Astrocyte of the spinal cord (primary cell): Measurements from ENCODE around the gene FHIT.

Experiments
- DNase-seq: peaks from one replicate; pipeline ENCODE4 v3.0.0; 2011; ENCODE audit warnings: low read depth, low spot score
- H3K4me3 ChIP-seq: 2 replicates; pipeline ENCODE4 v1.5.1; 2011; ENCODE audit warnings: low read depth, mild to moderate bottlenecking, low read length, moderate library complexity
- in situ Hi-C: cut with HindIII; loops from 2 replicates; pipeline ENCODE4 v1.10.0; 2017; ENCODE audit warnings: low sequenced_read_pairs
- TF ChIP-seq, protein P1 (sequence below): IDR thresholded peaks from 2 replicates; pipeline ENCODE4 v1.5.1; 2012; ENCODE audit warnings: low read depth, mild to moderate bottlenecking, low read length, inconsistent platforms

Gene FHIT

DNA sequence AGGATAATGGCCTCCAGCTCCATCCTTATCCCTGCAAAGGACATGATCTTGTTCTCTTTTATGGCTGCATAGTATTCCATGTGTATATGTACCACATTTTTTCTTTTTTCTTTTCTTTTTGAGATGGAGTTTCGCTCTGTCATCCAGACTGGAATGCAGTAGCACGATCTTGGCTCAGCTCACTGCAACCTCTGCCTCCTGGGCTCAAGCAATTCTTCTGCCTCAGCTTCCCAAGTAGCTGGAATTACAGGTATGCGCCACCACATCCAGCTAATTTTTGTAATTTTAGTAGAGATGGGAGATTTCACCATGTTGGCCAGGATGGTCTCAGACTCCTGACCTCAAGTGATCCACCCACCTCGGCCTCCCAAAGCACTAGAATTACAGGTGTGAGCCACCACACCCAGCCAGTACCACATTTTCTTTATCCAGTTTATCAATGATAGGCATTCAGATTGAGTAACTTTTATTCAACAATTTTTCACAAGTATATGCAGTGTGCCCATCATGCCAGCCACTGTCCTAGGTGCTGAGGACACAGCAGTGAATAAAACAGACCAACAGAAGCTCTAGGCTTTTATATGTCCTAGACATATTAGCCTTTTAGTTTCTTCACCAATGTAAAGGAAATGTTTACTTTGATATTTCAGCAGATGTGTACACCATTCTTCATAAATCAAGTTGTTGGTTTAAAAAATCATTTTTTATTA is 815.2 kb downstream of the FHIT start:
- in situ Hi-C loops, result no loop called here
- no peak for DNase-seq
- no peak overlapping the region for H3K4me3 ChIP-seq
- TF ChIP-seq, protein P1, sequence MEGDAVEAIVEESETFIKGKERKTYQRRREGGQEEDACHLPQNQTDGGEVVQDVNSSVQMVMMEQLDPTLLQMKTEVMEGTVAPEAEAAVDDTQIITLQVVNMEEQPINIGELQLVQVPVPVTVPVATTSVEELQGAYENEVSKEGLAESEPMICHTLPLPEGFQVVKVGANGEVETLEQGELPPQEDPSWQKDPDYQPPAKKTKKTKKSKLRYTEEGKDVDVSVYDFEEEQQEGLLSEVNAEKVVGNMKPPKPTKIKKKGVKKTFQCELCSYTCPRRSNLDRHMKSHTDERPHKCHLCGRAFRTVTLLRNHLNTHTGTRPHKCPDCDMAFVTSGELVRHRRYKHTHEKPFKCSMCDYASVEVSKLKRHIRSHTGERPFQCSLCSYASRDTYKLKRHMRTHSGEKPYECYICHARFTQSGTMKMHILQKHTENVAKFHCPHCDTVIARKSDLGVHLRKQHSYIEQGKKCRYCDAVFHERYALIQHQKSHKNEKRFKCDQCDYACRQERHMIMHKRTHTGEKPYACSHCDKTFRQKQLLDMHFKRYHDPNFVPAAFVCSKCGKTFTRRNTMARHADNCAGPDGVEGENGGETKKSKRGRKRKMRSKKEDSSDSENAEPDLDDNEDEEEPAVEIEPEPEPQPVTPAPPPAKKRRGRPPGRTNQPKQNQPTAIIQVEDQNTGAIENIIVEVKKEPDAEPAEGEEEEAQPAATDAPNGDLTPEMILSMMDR, result no peak

DNA sequence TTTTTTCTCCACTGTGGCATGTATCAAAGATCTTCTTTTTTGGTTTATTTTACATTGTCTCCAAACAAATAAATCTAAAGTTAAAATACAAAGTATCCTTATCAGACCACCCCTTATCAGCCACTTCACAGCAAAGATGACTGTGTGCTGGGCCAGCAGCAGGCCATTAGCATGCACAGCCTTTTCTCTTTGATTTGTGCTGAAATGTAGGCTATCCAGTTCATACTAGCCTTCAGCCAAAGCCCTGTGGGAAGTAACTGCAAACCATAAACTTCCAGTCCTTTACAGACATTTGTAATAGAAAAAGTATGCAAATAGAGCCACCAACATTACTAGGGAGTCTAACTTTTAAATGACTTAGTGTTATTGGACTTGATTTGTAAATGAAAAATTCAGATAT is 816.3 kb downstream of the FHIT start:
- in situ Hi-C loops, result no loop called here
- H3K4me3 ChIP-seq, result no peak overlapping the region
- no peak for DNase-seq
- TF ChIP-seq, protein P1, result no peak

DNA sequence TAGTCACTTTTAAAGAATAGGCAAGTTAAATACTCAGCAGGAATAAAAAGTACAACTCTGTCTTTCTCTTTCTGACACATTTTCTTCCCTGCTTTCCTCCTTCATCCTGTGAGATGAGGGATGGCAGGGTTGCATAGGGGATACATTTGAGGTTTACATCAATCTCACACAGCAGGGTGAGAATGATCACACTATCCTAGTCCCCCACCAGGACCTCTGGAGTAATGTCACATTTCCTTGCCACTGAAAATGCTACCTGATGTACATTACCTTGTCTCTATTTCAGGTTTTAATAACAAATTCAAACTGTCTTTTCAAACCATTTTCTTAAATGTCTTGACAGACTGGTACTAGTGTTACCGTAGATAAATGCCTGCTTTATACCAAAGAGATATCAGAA is 816.9 kb downstream of the FHIT start:
- no peak for DNase-seq
- in situ Hi-C loops, result no loop called here
- H3K4me3 ChIP-seq, result no peak overlapping the region
- TF ChIP-seq, protein P1, result no peak

DNA sequence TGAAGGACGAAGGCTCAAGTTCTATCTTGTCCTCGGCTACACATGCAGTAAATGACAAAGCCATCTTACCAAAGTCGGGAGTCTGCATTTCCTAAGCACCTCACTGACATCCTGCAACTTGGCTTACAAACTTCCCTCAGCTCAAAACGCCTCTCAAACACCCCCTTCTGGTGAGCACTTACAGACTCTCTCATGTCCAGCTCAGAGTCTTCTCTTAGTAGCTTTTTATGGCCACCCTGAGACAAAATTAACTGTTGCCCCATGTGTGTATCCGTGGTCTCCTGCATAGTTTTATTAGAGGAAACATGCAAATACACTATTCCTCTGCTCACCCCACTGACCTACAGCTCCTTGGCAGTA is 819.7 kb downstream of the FHIT start:
- no peak overlapping the region for H3K4me3 ChIP-seq
- no peak for DNase-seq
- in situ Hi-C loops, result no loop called here
- TF ChIP-seq, protein P1, result no peak

DNA sequence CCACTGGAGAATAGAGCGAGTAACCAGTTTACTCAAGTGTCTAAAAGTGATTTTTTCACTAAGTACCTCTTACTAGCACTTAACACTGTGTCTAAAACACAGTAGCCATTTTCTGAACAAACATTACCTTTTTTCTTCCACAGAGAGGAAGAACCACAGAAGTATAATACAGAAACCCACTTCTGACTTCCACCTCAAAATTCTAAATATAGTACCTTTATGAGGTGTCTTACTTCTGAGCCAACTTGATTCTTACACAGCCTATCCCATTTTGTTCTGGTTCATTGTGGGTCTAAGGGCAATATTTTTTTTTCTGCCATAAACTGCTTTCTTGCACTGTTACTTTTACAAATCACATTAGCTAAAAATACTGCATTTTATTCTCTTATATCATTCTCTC is 821.0 kb downstream of the FHIT start:
- DNase-seq, result no peak
- no peak overlapping the region for H3K4me3 ChIP-seq
- in situ Hi-C loops, result no loop called here
- TF ChIP-seq, protein P1, result no peak

DNA sequence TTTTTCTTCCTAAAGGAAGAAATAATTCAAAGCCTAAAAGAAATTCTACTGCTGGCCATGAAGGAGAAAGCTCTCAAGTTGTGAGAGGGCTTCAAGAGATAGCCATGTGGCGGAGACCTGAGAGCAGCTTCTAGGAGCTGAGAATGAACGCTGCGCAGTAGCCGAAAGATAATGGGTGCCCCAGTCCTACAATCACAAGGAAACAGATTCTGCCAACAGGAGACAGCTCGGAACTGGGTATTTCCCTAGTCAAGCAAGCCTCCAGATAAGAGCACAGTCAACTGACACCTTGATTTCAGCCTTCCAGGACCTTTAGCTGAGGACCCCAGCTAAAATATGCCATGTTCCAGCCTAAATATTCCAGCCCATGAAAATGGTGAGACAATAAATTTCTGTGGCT is 824.1 kb downstream of the FHIT start:
- DNase-seq, result no peak
- TF ChIP-seq, protein P1, result no peak
- H3K4me3 ChIP-seq, result no peak overlapping the region
- in situ Hi-C loops, result no loop called here
